PC-3 (cell line): ENCODE data around the gene VAT1. TPM values are rescaled to one million over a fixed set of nuclear protein-coding genes. Genes with fewer than 3 reads are reported as not detected.

Experiments used
- ATAC-seq: fragments of 200-7000 bp; cut with Tn5 transposase; 2 replicates; pipeline ENCODE4 v1.9.1; 2020; ENCODE audit warnings: mild to moderate bottlenecking, moderate library complexity
- BruUV-seq: library from RNA; stranded (reverse); fragments of 400-500 nt; replicated peaks from 2 replicates; lab custom pipeline; 2021; lab: Mats Ljungman, UMichigan
- CTCF ChIA-PET: fragments of 300-600 bp; sonication (Branson Sonifier 250); formaldehyde crosslinking; loops from one replicate; lab custom pipeline; 2022; ENCODE audit warnings: antibody characterized with exemption; lab: Charles Lee
- POLR2A ChIA-PET: fragments of 300-600 bp; sonication (Branson Sonifier 250); formaldehyde crosslinking; loops from one replicate; lab custom pipeline; 2022; ENCODE audit warnings: antibody characterized with exemption; ENCODE audit not compliant: unreplicated experiment; lab: Charles Lee
- DNase-seq: peaks from one replicate; pipeline ENCODE4 v3.0.0-alpha.2; 2015
- H2AFZ ChIP-seq: fragments of 300-600 bp; sonication (generic); 2 replicates; pipeline ENCODE4 v1.6.0; 2016; ENCODE audit warnings: antibody characterized with exemption, low read length
- H3F3A ChIP-seq: fragments of 300-600 bp; sonication (generic); one replicate; pipeline ENCODE4 v1.6.0; 2017; ENCODE audit warnings: antibody characterized with exemption, low read length, control low read depth, mild to moderate bottlenecking; ENCODE audit not compliant: unreplicated experiment
- H3K27ac ChIP-seq: fragments of 300-600 bp; sonication (generic); 2 replicates; pipeline ENCODE4 v1.5.1; 2016; ENCODE audit warnings: mild to moderate bottlenecking, low read length
- H3K27me3 ChIP-seq: fragments of 300-600 bp; sonication (generic); 2 replicates; pipeline ENCODE4 v1.6.1; 2016; ENCODE audit warnings: low read length, mixed read lengths
- H3K36me3 ChIP-seq: fragments of 300-600 bp; sonication (generic); 2 replicates; pipeline ENCODE4 v1.6.1; 2016; ENCODE audit warnings: low read depth, mixed run types, low read length, mixed read lengths
- H3K4me1 ChIP-seq: fragments of 300-600 bp; sonication (generic); 2 replicates; pipeline ENCODE4 v1.5.1; 2016; ENCODE audit warnings: low read length; ENCODE audit not compliant: insufficient read depth
- H3K4me2 ChIP-seq: fragments of 300-600 bp; sonication (generic); 2 replicates; pipeline ENCODE4 v1.6.0; 2016; ENCODE audit warnings: low read length
- H3K4me3 ChIP-seq: fragments of 300-600 bp; sonication (generic); 2 replicates; pipeline ENCODE4 v1.5.1; 2016; ENCODE audit warnings: mild to moderate bottlenecking, low read length, mixed read lengths
- H3K79me2 ChIP-seq: fragments of 300-600 bp; sonication (generic); 2 replicates; pipeline ENCODE4 v1.6.1; 2017; ENCODE audit warnings: low read length, mixed read lengths
- H3K9ac ChIP-seq: fragments of 300-600 bp; sonication (generic); 2 replicates; pipeline ENCODE4 v1.6.0; 2016; ENCODE audit warnings: mild to moderate bottlenecking, low read length
- H3K9me2 ChIP-seq: fragments of 300-600 bp; sonication (generic); replicated peaks from 2 replicates; pipeline ENCODE4 v1.6.1; 2016; ENCODE audit warnings: mixed run types, low read length, mixed read lengths
- H3K9me3 ChIP-seq: fragments of 300-600 bp; sonication (generic); 2 replicates; pipeline ENCODE4 v1.6.1; 2016; ENCODE audit warnings: low read length, mixed read lengths
- H4K20me1 ChIP-seq: fragments of 300-600 bp; sonication (generic); 2 replicates; pipeline ENCODE4 v1.6.1; 2016; ENCODE audit warnings: low read length, mixed read lengths
- CTCF ChIP-seq: fragments of 300-600 bp; sonication (generic); conservative IDR thresholded peaks from 2 replicates; pipeline ENCODE4 v1.5.1; 2017; ENCODE audit warnings: antibody characterized with exemption, low read depth, mild to moderate bottlenecking, low read length
- EZH2 ChIP-seq: fragments of 300-600 bp; sonication (generic); IDR thresholded peaks from one replicate; pipeline ENCODE4 v1.6.1; 2017; ENCODE audit warnings: antibody characterized with exemption, mild to moderate bottlenecking, low read length; ENCODE audit not compliant: unreplicated experiment
- EZH2phosphoT487 ChIP-seq: fragments of 300-600 bp; sonication (generic); IDR thresholded peaks from 2 replicates; pipeline ENCODE4 v1.6.1; 2018; ENCODE audit warnings: mild to moderate bottlenecking, antibody characterized with exemption, low read length, borderline replicate concordance
- intact Hi-C: fragments of 100-400 bp; cut with micrococcal nuclease; formaldehyde crosslinking; loops from 2 replicates; pipeline ENCODE4 v1.9.0; 2023
- total RNA-seq: library from RNA; depleted of rRNA; stranded (reverse); fragments of >200 nt; gene quantifications from 2 replicates; pipeline ENCODE4 v1.2.3, GENCODE V29; 2014

VAT1 gene
- total RNA-seq, 1 experiment from 2014 or later, result 68.1 TPM

GRCh38 chr17:43020030-43020621 lies 2.1 kb downstream of the VAT1 start:
- Histone ChIP-seq H3K36me3 (no peaks in the 10 kb centered on the region), H4K20me1 (no peaks in the 10 kb centered on the region), H3K27me3 (no peaks in the 10 kb centered on the region), H3K9me2 (no peaks in the 10 kb centered on the region), H3F3A (no peaks in the 10 kb centered on the region), H3K4me3 (no peak overlapping the region), H3K27ac (no peak overlapping the region), H3K79me2 (peaks cover 13% of the 10 kb centered on the region; the same call in 1 of the 2 replicates), H3K9me3 (no peaks in the 10 kb centered on the region), H3K4me1 (peaks cover 5% of the 10 kb centered on the region), H3K4me2 (no peak overlapping the region), H3K9ac (no peak overlapping the region), H2AFZ (no peak overlapping the region)
- DNase-seq (no peak), ATAC-seq (no peak)
- intact Hi-C loops, result loop anchor here (5.0 kb wide), 1 partner anchor 107 kb away; the partner anchor contains the start of gene BRCA1
- POLR2A ChIA-PET, result no interaction called here
- CTCF ChIA-PET, result no interaction called here
- BruUV-seq, result no TSS peak
- TF ChIP-seq CTCF, result no peak
- no peak for TF ChIP-seq EZH2
- TF ChIP-seq EZH2phosphoT487, result no peak

GRCh38 chr17:43019418-43019817 lies 2.8 kb downstream of the VAT1 start:
- no TSS peak for BruUV-seq
- DNase-seq (no peak), ATAC-seq (no peak)
- Histone ChIP-seq H3K27ac (no peak overlapping the region), H3K9me2 (no peaks in the 10 kb centered on the region), H3K27me3 (no peaks in the 10 kb centered on the region), H3K4me2 (no peak overlapping the region), H2AFZ (no peak overlapping the region), H3K9ac (no peak overlapping the region), H3K36me3 (no peaks in the 10 kb centered on the region), H4K20me1 (no peaks in the 10 kb centered on the region), H3K4me1 (peaks cover 5% of the 10 kb centered on the region), H3K4me3 (no peak overlapping the region), H3K79me2 (peaks cover 13% of the 10 kb centered on the region; the same call in 1 of the 2 replicates), H3K9me3 (no peaks in the 10 kb centered on the region), H3F3A (no peaks in the 10 kb centered on the region)
- CTCF ChIA-PET, result interaction anchor here (0.6 kb wide), 1 partner anchor 958 kb away, joined by 3 read pairs; no protein-coding TSS in a partner anchor
- POLR2A ChIA-PET, result no interaction called here
- TF ChIP-seq EZH2 (no peak), CTCF (no peak), EZH2phosphoT487 (no peak)
- intact Hi-C loops, result no loop called here

- no peak overlapping the region for H3K4me2 ChIP-seq
- intact Hi-C loops, result no loop called here
These were observed 3.3 kb downstream of the VAT1 start for GRCh38 chr17:43018932-43019331.

More at GRCh38 chr17:43018932-43019331, 3.3 kb downstream of the VAT1 start:
- no peak overlapping the region for H2AFZ ChIP-seq
- no peaks in the 10 kb centered on the region for H3K36me3 ChIP-seq
- no TSS peak for BruUV-seq
- H3F3A ChIP-seq, result no peaks in the 10 kb centered on the region
- H3K4me3 ChIP-seq, result no peak overlapping the region
- no peak overlapping the region for H3K9ac ChIP-seq
- H3K79me2 ChIP-seq, result peaks cover 13% of the 10 kb centered on the region; the same call in 1 of the 2 replicates
- ATAC-seq (no peak), DNase-seq (no peak)
- H3K9me3 ChIP-seq, result no peaks in the 10 kb centered on the region
- POLR2A ChIA-PET, result no interaction called here
- TF ChIP-seq EZH2 (no peak), CTCF (no peak), EZH2phosphoT487 (no peak)
- H3K4me1 ChIP-seq, result peaks cover 5% of the 10 kb centered on the region
- CTCF ChIA-PET, result interaction anchor here (0.6 kb wide), 1 partner anchor 958 kb away, joined by 3 read pairs; no protein-coding TSS in a partner anchor
- no peaks in the 10 kb centered on the region for H3K27me3 ChIP-seq
- H3K27ac ChIP-seq, result no peak overlapping the region
- H3K9me2 ChIP-seq, result no peaks in the 10 kb centered on the region
- no peaks in the 10 kb centered on the region for H4K20me1 ChIP-seq
